ENCODE data around the gene LCN2. TPM values are rescaled to one million over a fixed set of nuclear protein-coding genes. Genes with fewer than 3 reads are reported as not detected.

LCN2 gene
- total and polyA plus RNA-seq, 10 of the 15 experiments (the other 5 are each of a cell fraction or from before 2014, with no cell fraction given): not detected

DNA sequence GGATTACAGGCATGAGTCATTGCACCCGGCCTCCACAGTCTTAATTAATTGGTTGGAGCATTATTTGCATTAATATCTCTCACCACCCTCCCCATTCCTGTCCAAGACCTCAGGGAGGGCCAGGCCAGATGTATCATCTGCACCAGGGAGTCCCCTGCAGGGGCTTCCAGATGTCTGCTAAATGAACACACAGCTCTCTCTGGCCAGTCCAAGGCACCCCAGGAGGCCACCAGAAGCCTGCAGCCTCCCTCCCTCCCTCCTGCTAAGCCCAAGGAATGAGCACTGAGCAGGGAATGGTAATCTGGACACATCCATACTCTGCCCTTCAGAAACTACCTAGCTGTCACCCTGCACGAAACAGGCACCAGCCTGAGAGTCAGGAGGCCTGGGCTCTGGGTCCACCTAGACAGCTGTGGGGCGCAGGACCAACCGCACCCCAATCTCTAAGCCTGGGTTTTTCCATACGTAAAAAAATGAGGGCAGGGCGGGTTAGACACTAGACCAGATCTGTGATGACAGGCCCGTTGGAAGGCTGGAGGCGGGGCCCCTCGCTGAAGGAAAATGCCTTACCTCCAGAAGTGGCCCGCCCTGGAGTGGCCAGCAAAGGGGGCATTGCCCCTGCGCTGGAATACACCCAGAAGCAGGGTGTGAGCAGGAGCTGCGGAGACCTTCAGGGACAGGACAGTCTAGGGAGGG is 33.8 kb downstream of the LCN2 start:
- Histone ChIP-seq H3K36me3 (ENCODE audit: control insufficient read depth in 2 of 2, insufficient read depth in 2 of 2, low read length in 1 of 2) (peaks cover 9 to 17% of the 10 kb centered on the region in 2 experiments; a peak in 3 of 4 replicates), H3K4me1 (ENCODE audit: control insufficient read depth, insufficient read depth, low read length) (no peaks in the 10 kb centered on the region), H2AFZ (ENCODE audit: control insufficient read depth, low read depth, low read length) (no peak overlapping the region), H3K4me3 (no peak overlapping the region), H3K9ac (ENCODE audit: control insufficient read depth, insufficient read depth, low read length) (no peak overlapping the region), H3K27me3 (replicated peaks in 1 of 2; ENCODE audit: control insufficient read depth in 2 of 2, insufficient read depth in 2 of 2, low read length in 1 of 2) (no peaks in the 10 kb centered on the region), H3K79me2 (ENCODE audit: control insufficient read depth, insufficient read depth, low read length) (no peaks in the 10 kb centered on the region), H3K4me2 (ENCODE audit: control insufficient read depth, insufficient read depth) (no peak overlapping the region), H3K9me3 (replicated peaks; ENCODE audit: control insufficient read depth, insufficient read depth, low read length) (peaks cover 4% of the 10 kb centered on the region; the same call in 2 of the 3 replicates), H3K27ac (ENCODE audit: control insufficient read depth, insufficient read depth) (no peak overlapping the region), H4K20me1 (ENCODE audit: control insufficient read depth, insufficient read depth) (no peaks in the 10 kb centered on the region)
- in situ Hi-C loops (cut with MboI) (no loop called here), intact Hi-C loops (cut with micrococcal nuclease; ENCODE audit: unreplicated experiment) (no loop called here)
- no peak for TF ChIP-seq HDAC6 (IDR thresholded peaks at IDR 0.05; ENCODE audit: unreplicated experiment)
- TF ChIP-seq RCOR1 (conservative IDR thresholded peaks at IDR 0.05; ENCODE audit: low read depth, low read length): no peak
- ChIA-PET SMC1A (ENCODE audit: uncharacterized antibody, unreplicated experiment) (no interaction called here), CTCF (interaction anchor here (2.3 kb wide), 1 partner anchor 8 kb away, joined by 5 read pairs; no protein-coding TSS in a partner anchor), POLR2A (no interaction called here), RAD21 (ENCODE audit: unreplicated experiment) (no interaction called here)
- BruUV-seq (replicated peaks): no TSS peak
- WGBS (ENCODE audit: insufficient coverage, insufficient replicate concordance, low lambda C conversion rate, missing lambda C conversion rate): 83% methylated on average over 12 of the region's 12 CpGs
- DNase-seq (ENCODE audit: low read depth, low spot score) (no peak), ATAC-seq (no peak), FAIRE-seq (no peak)

DNA sequence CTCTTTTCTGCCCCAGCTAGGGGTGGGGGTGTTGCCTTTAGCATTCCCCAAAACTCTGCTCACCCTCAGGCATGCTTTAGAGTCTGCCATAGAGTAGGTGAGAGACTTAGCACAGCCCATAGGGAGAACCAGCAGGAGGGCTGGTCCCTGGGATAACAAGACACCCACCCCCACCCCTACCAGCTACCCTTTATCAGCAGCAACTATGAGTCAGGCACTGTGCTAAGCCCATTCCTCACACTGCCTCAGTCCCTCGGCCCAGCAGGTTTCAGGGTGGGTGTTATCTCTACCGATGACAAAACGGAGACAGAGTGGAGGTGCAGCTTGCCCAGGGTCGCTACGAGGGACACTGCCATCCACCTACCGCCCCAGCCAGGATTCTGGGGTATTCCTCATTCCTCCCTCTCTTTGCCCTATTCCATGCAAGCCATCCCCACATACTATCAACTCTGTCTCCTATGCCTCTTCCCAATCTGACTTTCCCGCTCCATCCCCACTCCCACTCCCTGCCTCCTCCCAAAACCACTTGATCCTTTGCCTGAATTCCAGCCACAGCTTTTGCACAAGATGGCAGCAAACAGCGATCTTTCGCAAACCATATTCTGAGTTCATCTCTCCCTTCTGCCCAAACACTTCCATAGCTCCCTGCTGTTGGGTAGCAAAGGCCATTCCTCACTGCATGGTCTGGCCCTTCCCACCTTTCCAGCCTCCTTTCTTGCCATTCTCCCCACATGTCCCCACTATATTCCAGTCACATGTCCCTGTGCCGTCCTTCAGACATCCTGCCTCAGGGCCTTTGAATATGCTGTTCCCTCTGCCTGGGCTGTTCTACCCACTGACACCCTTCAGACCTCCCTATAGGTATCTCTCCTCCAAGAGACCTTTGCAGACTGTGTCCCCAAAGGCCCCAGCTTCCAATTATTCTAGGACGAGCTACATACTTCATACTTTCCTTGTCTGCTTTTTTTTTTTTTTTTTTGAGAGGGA is 37.0 kb downstream of the LCN2 start:
- Histone ChIP-seq H3K27ac (ENCODE audit: control insufficient read depth, insufficient read depth) (no peak overlapping the region), H2AFZ (ENCODE audit: control insufficient read depth, low read depth, low read length) (no peak overlapping the region), H3K4me1 (ENCODE audit: control insufficient read depth, insufficient read depth, low read length) (peaks cover 8% of the 10 kb centered on the region), H3K79me2 (ENCODE audit: control insufficient read depth, insufficient read depth, low read length) (peaks cover 3% of the 10 kb centered on the region; the same call in 1 of the 2 replicates), H3K36me3 (ENCODE audit: control insufficient read depth in 2 of 2, insufficient read depth in 2 of 2, low read length in 1 of 2) (no peaks in the 10 kb centered on the region; a peak in 2 of 4 replicates), H4K20me1 (ENCODE audit: control insufficient read depth, insufficient read depth) (no peaks in the 10 kb centered on the region), H3K9me3 (replicated peaks; ENCODE audit: control insufficient read depth, insufficient read depth, low read length) (no peaks in the 10 kb centered on the region), H3K4me2 (ENCODE audit: control insufficient read depth, insufficient read depth) (no peak overlapping the region), H3K9ac (ENCODE audit: control insufficient read depth, insufficient read depth, low read length) (no peak overlapping the region), H3K27me3 (replicated peaks in 1 of 2; ENCODE audit: control insufficient read depth in 2 of 2, insufficient read depth in 2 of 2, low read length in 1 of 2) (no peaks in the 10 kb centered on the region), H3K4me3 (no peak overlapping the region)
- ChIA-PET SMC1A (ENCODE audit: uncharacterized antibody, unreplicated experiment) (interaction anchor here (1.1 to 1.5 kb wide), 2 partner anchors 9 to 53 kb away, joined by 3 to 4 read pairs; no protein-coding TSS in a partner anchor), CTCF (interaction anchor here (0.6 to 1.4 kb wide), 5 partner anchors 11 to 244 kb away, joined by 3 to 7 read pairs (median 4); no protein-coding TSS in a partner anchor), RAD21 (ENCODE audit: unreplicated experiment) (interaction anchor here (0.6 to 0.7 kb wide), 2 partner anchors 20 to 68 kb away, joined by 3 to 4 read pairs; no protein-coding TSS in a partner anchor), POLR2A (interaction anchor here (0.6 to 0.7 kb wide), 2 partner anchors 198 to 809 kb away, joined by 3 read pairs; no protein-coding TSS in a partner anchor)
- TF ChIP-seq, protein P1, sequence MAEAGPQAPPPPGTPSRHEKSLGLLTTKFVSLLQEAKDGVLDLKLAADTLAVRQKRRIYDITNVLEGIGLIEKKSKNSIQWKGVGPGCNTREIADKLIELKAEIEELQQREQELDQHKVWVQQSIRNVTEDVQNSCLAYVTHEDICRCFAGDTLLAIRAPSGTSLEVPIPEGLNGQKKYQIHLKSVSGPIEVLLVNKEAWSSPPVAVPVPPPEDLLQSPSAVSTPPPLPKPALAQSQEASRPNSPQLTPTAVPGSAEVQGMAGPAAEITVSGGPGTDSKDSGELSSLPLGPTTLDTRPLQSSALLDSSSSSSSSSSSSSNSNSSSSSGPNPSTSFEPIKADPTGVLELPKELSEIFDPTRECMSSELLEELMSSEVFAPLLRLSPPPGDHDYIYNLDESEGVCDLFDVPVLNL (IDR thresholded peaks at IDR 0.05; ENCODE audit: low read depth, low read length): no peak
- no peak for TF ChIP-seq SMAD5 (IDR thresholded peaks at IDR 0.05; ENCODE audit: low read depth)
- TF ChIP-seq CHD1 (IDR thresholded peaks at IDR 0.05; ENCODE audit: low read depth, low read length): no peak
- no peak for TF ChIP-seq TBL1XR1 (IDR thresholded peaks at IDR 0.05; ENCODE audit: low read depth, low read length)
- no peak for TF ChIP-seq PBX3 (IDR thresholded peaks at IDR 0.05; ENCODE audit: insufficient replicate concordance, low read depth, low read length)
- no peak for TF ChIP-seq ZNF217 (IDR thresholded peaks at IDR 0.05)
- TF ChIP-seq TCF12 (IDR thresholded peaks at IDR 0.05; ENCODE audit: low read depth, low read length): no peak
- TF ChIP-seq SRF (IDR thresholded peaks at IDR 0.05; ENCODE audit: low read depth in 2 of 2, low read length in 2 of 2): no peak
- no TSS peak for BruUV-seq (replicated peaks)
- WGBS (ENCODE audit: insufficient coverage, insufficient replicate concordance, low lambda C conversion rate, missing lambda C conversion rate): 94% methylated on average over 11 of the region's 11 CpGs
- FAIRE-seq (no peak), ATAC-seq (no peak), DNase-seq (ENCODE audit: low read depth, low spot score) (no peak)
- in situ Hi-C loops (cut with MboI) (no loop called here), intact Hi-C loops (cut with micrococcal nuclease; ENCODE audit: unreplicated experiment) (no loop called here)

Data from GM12878 (cell line).